ELR (cell line): ENCODE data around the gene DENND10.
A peak's percentile ranks its signal among the peaks of the same experiment; 100 is the strongest.
"Not testable (repeated sequence)": the region's sequence is repeated elsewhere in the genome, so short reads cannot be mapped to it uniquely, and the experiment has no call there.

ENCODE experiments used
- DNase-seq: peaks from one replicate; pipeline ENCODE4 v3.0.0-alpha.2; 2015; ENCODE audit warnings: low read depth

DENND10 gene

GRCh38 chr10:119103903-119104653, at the start of gene DENND10:
DENND10 (plus strand) TSS chr10:119104113; CDS start chr10:119104143, 30 bp downstream.
- peak; percentile 79 for DNase-seq

GRCh38 chr10:119055472-119055871, 48.4 kb upstream of the DENND10 start:
- no peak for DNase-seq

GRCh38 chr10:119058010-119058409, 45.9 kb upstream of the DENND10 start:
- DNase-seq: no peak

GRCh38 chr10:119059557-119059956, 44.4 kb upstream of the DENND10 start:
- no peak for DNase-seq

GRCh38 chr10:119060107-119060506, 43.8 kb upstream of the DENND10 start:
- DNase-seq: no peak

- DNase-seq: no peak
These were observed 42.6 kb upstream of the DENND10 start for GRCh38 chr10:119061352-119061751.

- no peak for DNase-seq
These were observed 42.0 kb upstream of the DENND10 start for GRCh38 chr10:119061926-119062325.

GRCh38 chr10:119070395-119071165, 33.3 kb upstream of the DENND10 start:
- no peak for DNase-seq

- no peak for DNase-seq
These were observed 30.3 kb upstream of the DENND10 start for GRCh38 chr10:119073584-119073983.

GRCh38 chr10:119078422-119079179, 25.3 kb upstream of the DENND10 start:
- DNase-seq: peak; percentile 27

- DNase-seq: peak; percentile 82
These were observed 24.1 kb upstream of the DENND10 start for GRCh38 chr10:119079599-119080520.

GRCh38 chr10:119080521-119081259, 23.2 kb upstream of the DENND10 start, which contains the start of gene EIF3A:
EIF3A (minus strand) TSS chr10:119080817; CDS start chr10:119080676, 141 bp downstream.
- peak; percentile 93 for DNase-seq

GRCh38 chr10:119084896-119085295, 19.0 kb upstream of the DENND10 start:
- no peak for DNase-seq

- no peak for DNase-seq
These were observed 16.5 kb upstream of the DENND10 start for GRCh38 chr10:119087271-119087882.

GRCh38 chr10:119090026-119090795, 13.7 kb upstream of the DENND10 start:
- no peak for DNase-seq

GRCh38 chr10:119090968-119091367, 12.9 kb upstream of the DENND10 start:
- peak; percentile 92 for DNase-seq

- DNase-seq: no peak
These were observed 8.3 kb upstream of the DENND10 start for GRCh38 chr10:119095640-119096039.

- not testable (repeated sequence) for DNase-seq
These were observed 7.1 kb upstream of the DENND10 start for GRCh38 chr10:119096641-119097415.

GRCh38 chr10:119098576-119098975, 5.3 kb upstream of the DENND10 start:
- DNase-seq: no peak
